ENCODE data around the gene PLPPR1. TPM values are rescaled to one million over a fixed set of nuclear protein-coding genes. Genes with fewer than 3 reads are reported as not detected.

The PLPPR1 gene
- total and polyA plus RNA-seq, 9 donors = 0.07 to 1.1 (median 0.14) TPM; not detected in 5

DNA sequence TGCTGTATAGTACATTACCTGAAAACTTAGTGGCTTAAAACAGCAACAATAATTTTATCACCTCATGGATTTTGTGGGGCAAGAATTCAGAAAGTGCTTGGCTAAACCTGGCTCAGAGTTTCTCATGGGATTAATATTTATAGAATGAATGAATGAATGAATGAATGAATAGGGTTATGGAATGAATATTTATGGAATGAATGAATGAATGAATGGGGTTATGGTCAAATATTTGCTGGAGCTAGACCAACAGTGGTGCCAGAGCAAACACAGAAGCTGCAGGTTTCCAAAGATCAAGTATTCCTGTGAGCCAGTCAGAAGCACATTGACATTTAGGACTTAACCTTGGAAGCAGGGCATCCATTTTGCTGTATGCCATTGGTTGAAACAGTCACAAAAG is 35.7 kb downstream of the PLPPR1 start:
- DNase-seq = no peak
- H3K4me3 ChIP-seq = no peak overlapping the region
- H3K9me3 ChIP-seq = no peaks in the 10 kb centered on the region
- H3K4me1 ChIP-seq (ENCODE audit: insufficient read depth) = no peaks in the 10 kb centered on the region
- no peaks in the 10 kb centered on the region for H3K36me3 ChIP-seq
- H3K27ac ChIP-seq = no peak overlapping the region
- intact Hi-C loops (cut with DNase I) = no loop called here
- H3K27me3 ChIP-seq = no peaks in the 10 kb centered on the region
- no peak for TF ChIP-seq EP300 (IDR thresholded peaks at IDR 0.05)
- no peak for TF ChIP-seq POLR2A (IDR thresholded peaks at IDR 0.05)
- TF ChIP-seq CTCF (IDR thresholded peaks at IDR 0.05) = no peak

DNA sequence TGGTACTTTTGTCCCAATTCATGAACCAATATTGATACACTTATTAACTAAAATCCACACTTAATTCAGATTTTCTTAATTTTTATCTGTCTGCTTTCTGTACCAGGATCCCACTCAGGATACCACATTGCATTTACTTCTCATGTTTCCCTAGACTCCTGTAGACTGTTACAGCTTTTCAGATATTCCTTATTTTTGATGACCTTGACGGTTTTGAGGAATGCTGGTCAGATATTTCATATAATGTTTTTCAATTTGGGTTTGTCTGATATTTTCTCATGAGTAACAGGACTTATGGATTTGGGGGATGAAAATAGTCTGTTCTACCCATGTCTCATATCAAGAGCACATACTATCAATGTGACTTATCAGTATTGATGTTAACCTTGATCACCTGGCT is 37.4 kb downstream of the PLPPR1 start:
- TF ChIP-seq CTCF (IDR thresholded peaks at IDR 0.05) (no peak), EP300 (IDR thresholded peaks at IDR 0.05) (no peak), POLR2A (IDR thresholded peaks at IDR 0.05) (no peak)
- no peaks in the 10 kb centered on the region for H3K9me3 ChIP-seq
- intact Hi-C loops (cut with DNase I) = no loop called here
- H3K4me1 ChIP-seq (ENCODE audit: insufficient read depth) = no peaks in the 10 kb centered on the region
- no peak overlapping the region for H3K27ac ChIP-seq
- WGBS, 3 donors = 33 to 43% (median 42%) methylated on average over 1 of the region's 1 CpG
- H3K4me3 ChIP-seq = no peak overlapping the region
- no peaks in the 10 kb centered on the region for H3K36me3 ChIP-seq
- no peak for DNase-seq
- H3K27me3 ChIP-seq = no peaks in the 10 kb centered on the region

DNA sequence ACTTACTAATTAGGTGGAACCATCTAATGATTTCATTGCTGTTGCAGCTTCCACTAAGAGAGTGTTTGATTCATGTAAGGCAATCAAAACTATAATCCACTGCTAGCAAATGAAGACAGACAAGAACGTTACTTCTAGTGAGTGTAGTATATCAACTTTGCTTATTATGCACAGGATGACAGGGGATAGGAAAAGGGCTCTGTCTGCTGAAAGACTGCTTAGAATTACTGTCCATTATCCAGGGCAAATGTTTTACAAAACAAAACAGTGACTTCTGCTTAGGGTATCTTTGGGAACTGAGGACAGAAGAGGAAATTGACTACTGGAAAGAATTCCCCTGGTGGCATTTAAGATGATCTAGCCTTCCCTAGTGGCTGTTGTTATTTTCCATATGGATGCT is 40.2 kb downstream of the PLPPR1 start:
- Histone ChIP-seq H3K4me1 (ENCODE audit: insufficient read depth) (no peaks in the 10 kb centered on the region), H3K9me3 (no peaks in the 10 kb centered on the region), H3K4me3 (no peak overlapping the region), H3K27me3 (no peaks in the 10 kb centered on the region), H3K27ac (no peak overlapping the region), H3K36me3 (no peaks in the 10 kb centered on the region)
- TF ChIP-seq CTCF (IDR thresholded peaks at IDR 0.05) (no peak), EP300 (IDR thresholded peaks at IDR 0.05) (no peak), POLR2A (IDR thresholded peaks at IDR 0.05) (no peak)
- intact Hi-C loops (cut with DNase I) = no loop called here
- 43 to 58% (median 56%) methylated on average over 1 of the region's 1 CpG for WGBS, 3 donors
- DNase-seq = no peak

DNA sequence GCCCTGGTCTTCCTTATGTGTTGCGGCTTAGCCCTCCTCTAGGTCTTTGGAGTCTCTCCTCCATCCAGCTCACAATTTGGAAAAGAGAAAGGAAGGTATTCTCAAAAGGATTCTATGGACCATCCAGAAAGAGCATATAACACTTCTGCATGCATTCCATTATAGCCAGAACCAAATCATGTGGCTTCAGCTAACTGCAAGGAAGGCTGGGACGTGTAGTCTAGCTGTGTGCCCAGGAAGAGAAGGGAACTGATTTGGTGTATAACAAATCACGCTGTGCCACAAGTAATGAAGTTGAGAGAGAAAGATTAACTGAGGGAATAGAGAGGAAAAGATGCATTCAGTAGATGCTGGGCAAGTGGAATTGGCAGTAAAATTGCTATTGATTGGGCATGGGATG is 43.7 kb downstream of the PLPPR1 start:
- H3K9me3 ChIP-seq = no peaks in the 10 kb centered on the region
- no peaks in the 10 kb centered on the region for H3K4me1 ChIP-seq (ENCODE audit: insufficient read depth)
- 74 to 88% (median 82%) methylated on average over 3 of the region's 3 CpGs for WGBS, 3 donors
- TF ChIP-seq EP300 (IDR thresholded peaks at IDR 0.05) (no peak), POLR2A (IDR thresholded peaks at IDR 0.05) (no peak), CTCF (IDR thresholded peaks at IDR 0.05) (no peak)
- intact Hi-C loops (cut with DNase I) = no loop called here
- DNase-seq = no peak
- H3K27ac ChIP-seq = no peak overlapping the region
- no peaks in the 10 kb centered on the region for H3K27me3 ChIP-seq
- no peaks in the 10 kb centered on the region for H3K36me3 ChIP-seq
- no peak overlapping the region for H3K4me3 ChIP-seq

DNA sequence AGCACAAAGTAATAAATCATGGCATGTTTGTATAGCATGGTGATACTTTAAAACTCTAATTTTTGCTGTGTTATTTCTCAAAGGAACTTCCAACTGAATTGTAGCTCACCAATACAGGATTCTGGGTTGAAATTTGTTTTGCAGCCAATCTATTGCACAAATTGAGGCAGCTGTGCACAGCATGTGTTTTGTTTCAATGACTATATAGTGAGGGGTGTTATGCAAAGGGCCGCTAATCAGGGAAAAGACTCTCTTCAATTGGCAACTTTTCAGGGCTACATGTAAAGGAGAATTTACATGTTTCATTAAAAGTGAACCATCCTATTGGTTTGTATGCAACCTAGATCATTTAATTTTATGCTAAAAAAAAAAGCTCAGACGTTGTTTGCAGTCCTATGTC is 44.6 kb downstream of the PLPPR1 start:
- H3K9me3 ChIP-seq = no peaks in the 10 kb centered on the region
- no peak for TF ChIP-seq CTCF (IDR thresholded peaks at IDR 0.05)
- TF ChIP-seq POLR2A (IDR thresholded peaks at IDR 0.05) = no peak
- no peak for TF ChIP-seq EP300 (IDR thresholded peaks at IDR 0.05)
- no peaks in the 10 kb centered on the region for H3K4me1 ChIP-seq (ENCODE audit: insufficient read depth)
- DNase-seq = no peak
- intact Hi-C loops (cut with DNase I) = no loop called here
- H3K4me3 ChIP-seq = no peak overlapping the region
- no peak overlapping the region for H3K27ac ChIP-seq
- H3K36me3 ChIP-seq = no peaks in the 10 kb centered on the region
- 6 to 12% (median 11%) methylated on average over 2 of the region's 2 CpGs for WGBS, 3 donors
- H3K27me3 ChIP-seq = no peaks in the 10 kb centered on the region
